ENCODE results near the gene TAF1. TPM values are rescaled to one million over a fixed set of nuclear protein-coding genes. Genes with fewer than 3 reads are reported as not detected.
"Not testable (repeated sequence)": the region's sequence is repeated elsewhere in the genome, so short reads cannot be mapped to it uniquely, and the experiment has no call there.

The TAF1 gene
- total and polyA plus RNA-seq, 2 experiments from 2014 or later: 6.7 to 26.9 TPM

GRCh38 chrX:71493111-71493613 lies 127.0 kb downstream of the TAF1 start:
- no peaks in the 10 kb centered on the region for H3K36me3 ChIP-seq (ENCODE audit: insufficient read depth)
- Mint-ChIP-seq H3K27ac (no peak overlapping the region), H3K36me3 (ENCODE audit: low read depth) (no peaks in the 10 kb centered on the region), H3K4me1 (peaks cover 4% of the 10 kb centered on the region; the same call in 2 of the 3 replicates), H3K4me3 (no peak overlapping the region), H3K9me3 (no peaks in the 10 kb centered on the region; the same call in 2 of the 3 replicates), H3K27me3 (ENCODE audit: insufficient read depth, low read depth, poor library complexity) (peaks cover 3% of the 10 kb centered on the region)
- H2AFZ ChIP-seq: no peak overlapping the region
- peaks cover 18% of the 10 kb centered on the region for H3K27me3 ChIP-seq (ENCODE audit: insufficient read depth)
- peak overlapping the region; percentile 49; the same call in 1 of the 2 replicates for H3K4me3 ChIP-seq
- no peaks in the 10 kb centered on the region for H3K9me2 ChIP-seq (ENCODE audit: insufficient read depth)
- peak overlapping the region; percentile 71; the same call in 1 of the 2 replicates for H3K4me2 ChIP-seq
- H3K4me1 ChIP-seq (ENCODE audit: insufficient read depth): no peaks in the 10 kb centered on the region
- H4K20me1 ChIP-seq (replicated peaks; ENCODE audit: insufficient read depth): no peaks in the 10 kb centered on the region
- TF ChIP-seq JUNB (IDR thresholded peaks at IDR 0.05; ENCODE audit: unreplicated experiment) (no peak), REST (IDR thresholded peaks at IDR 0.05; ENCODE audit: unreplicated experiment) (no peak), STAT1 (IDR thresholded peaks at IDR 0.05; ENCODE audit: unreplicated experiment) (no peak), ZNF331 (CRISPR knock-in tag; IDR thresholded peaks at IDR 0.05; ENCODE audit: low read depth) (no peak), ETS1 (IDR thresholded peaks at IDR 0.05) (no peak), EZH2 (IDR thresholded peaks at IDR 0.05; ENCODE audit: low read depth, unreplicated experiment) (no peak), ZNF462 (CRISPR knock-in tag; IDR thresholded peaks at IDR 0.05) (no peak), NANOG (IDR thresholded peaks at IDR 0.05; ENCODE audit: borderline replicate concordance) (no peak), POLR2AphosphoS5 (IDR thresholded peaks at IDR 0.05; ENCODE audit: low read depth) (no peak), ZNF114 (CRISPR knock-in tag; IDR thresholded peaks at IDR 0.05) (no peak), EZH2phosphoT487 (IDR thresholded peaks at IDR 0.05; ENCODE audit: unreplicated experiment) (no peak)
- DNase-seq (ENCODE audit: low spot score): no peak
- H3K79me2 ChIP-seq (replicated peaks; ENCODE audit: insufficient read depth): no peaks in the 10 kb centered on the region
- no peaks in the 10 kb centered on the region for H3F3A ChIP-seq (replicated peaks; ENCODE audit: low read depth)
- H3K27ac ChIP-seq (ENCODE audit: low read depth): no peak overlapping the region
- no peak for ATAC-seq

- DNase-seq (ENCODE audit: low spot score); H3K27me3 Mint-ChIP-seq (ENCODE audit: insufficient read depth, low read depth, poor library complexity); H3K27ac ChIP-seq (ENCODE audit: low read depth); H3K79me2 ChIP-seq (replicated peaks; ENCODE audit: insufficient read depth); H3F3A ChIP-seq (replicated peaks; ENCODE audit: low read depth); H3K27ac Mint-ChIP-seq; ATAC-seq; H2AFZ ChIP-seq; H3K36me3 Mint-ChIP-seq (ENCODE audit: low read depth); H3K4me3 Mint-ChIP-seq; H3K4me2 ChIP-seq; H3K36me3 ChIP-seq (ENCODE audit: insufficient read depth); H3K9me2 ChIP-seq (ENCODE audit: insufficient read depth); H4K20me1 ChIP-seq (replicated peaks; ENCODE audit: insufficient read depth); H3K9me3 Mint-ChIP-seq; H3K4me1 ChIP-seq (ENCODE audit: insufficient read depth); H3K4me3 ChIP-seq: not testable (repeated sequence)
- H3K27me3 ChIP-seq (ENCODE audit: insufficient read depth): peaks cover 18% of the 10 kb centered on the region
- H3K4me1 Mint-ChIP-seq: peaks cover 16% of the 10 kb centered on the region
Observed at GRCh38 chrX:71495979-71496378, 129.8 kb downstream of the TAF1 start.
